WTC11 (cell line): ENCODE measurements around the gene BANF2. TPM values are rescaled to one million over a fixed set of nuclear protein-coding genes. Genes with fewer than 3 reads are reported as not detected.
A peak's percentile ranks its signal among the peaks of the same experiment; 100 is the strongest.

Experiments
- ATAC-seq: fragments of 200-7000 bp; cut with Tn5 transposase; 2 replicates; pipeline ENCODE4 v1.10.0; 2021; ENCODE audit warnings: mild to moderate bottlenecking, moderate library complexity
- CTCF ChIA-PET: fragments of 300-600 bp; sonication (Branson Sonifier 250); formaldehyde crosslinking; loops from one replicate; lab custom pipeline; 2021; ENCODE audit warnings: antibody characterized with exemption; lab: Charles Lee
- POLR2A ChIA-PET: fragments of 350-600 bp; sonication (Branson Sonifier 250); formaldehyde crosslinking; loops from one replicate; lab custom pipeline; 2021; ENCODE audit warnings: antibody characterized with exemption; lab: Charles Lee
- DNase-seq: peaks from one replicate; pipeline ENCODE4 v3.0.0; 2021; ENCODE audit warnings: low spot score
- H3K27ac Mint-ChIP-seq: 2 replicates; pipeline ENCODE4 v1.8.0; 2021; ENCODE audit warnings: mixed read lengths
- H3K27me3 Mint-ChIP-seq: 2 replicates; pipeline ENCODE4 v1.8.0; 2021; ENCODE audit warnings: low read depth, mild to moderate bottlenecking, moderate library complexity, mixed read lengths
- H3K36me3 Mint-ChIP-seq: 2 replicates; pipeline ENCODE4 v1.8.0; 2021; ENCODE audit warnings: mixed read lengths
- H3K4me1 Mint-ChIP-seq: 2 replicates; pipeline ENCODE4 v1.8.0; 2022; ENCODE audit warnings: mixed read lengths
- H3K4me3 Mint-ChIP-seq: 2 replicates; pipeline ENCODE4 v1.8.0; 2021; ENCODE audit warnings: mild to moderate bottlenecking, moderate library complexity, mixed read lengths
- H3K9me3 Mint-ChIP-seq: 2 replicates; pipeline ENCODE4 v1.8.0; 2021; ENCODE audit warnings: mixed read lengths
- AFF4 ChIP-seq: sonication (generic); formaldehyde crosslinking; IDR thresholded peaks from 2 replicates; pipeline ENCODE4 v1.8.1; 2023; ENCODE audit warnings: mild to moderate bottlenecking, missing genetic modification reagents, borderline replicate concordance
- ARID4B ChIP-seq: sonication (generic); formaldehyde crosslinking; IDR thresholded peaks from 2 replicates; pipeline ENCODE4 v1.8.0; 2023; ENCODE audit warnings: missing genetic modification reagents, mild to moderate bottlenecking, borderline replicate concordance
- ATF3 ChIP-seq: sonication (generic); formaldehyde crosslinking; conservative IDR thresholded peaks from 2 replicates; pipeline ENCODE4 v1.8.1; 2022; ENCODE audit warnings: mild to moderate bottlenecking, missing genetic modification reagents
- CREB1 ChIP-seq: sonication (generic); formaldehyde crosslinking; IDR thresholded peaks from 2 replicates; pipeline ENCODE4 v1.8.0; 2023; ENCODE audit warnings: mild to moderate bottlenecking, missing genetic modification reagents
- E2F1 ChIP-seq: sonication (generic); formaldehyde crosslinking; IDR thresholded peaks from 2 replicates; pipeline ENCODE4 v1.8.0; 2022; ENCODE audit warnings: mild to moderate bottlenecking, missing genetic modification reagents
- FOXJ3 ChIP-seq: sonication (generic); formaldehyde crosslinking; IDR thresholded peaks from 2 replicates; pipeline ENCODE4 v1.9.0; 2021; ENCODE audit warnings: missing genetic modification reagents, mild to moderate bottlenecking, borderline replicate concordance
- FOXP4 ChIP-seq: sonication (generic); formaldehyde crosslinking; IDR thresholded peaks from 2 replicates; pipeline ENCODE4 v1.8.0; 2022; ENCODE audit warnings: mild to moderate bottlenecking, missing genetic modification reagents
- GRHL2 ChIP-seq: fragments of 250-450 bp; sonication (Bioruptor Pico); IDR thresholded peaks from 2 replicates; pipeline ENCODE4 v1.8.0; 2022; ENCODE audit warnings: mild to moderate bottlenecking, moderate library complexity; ENCODE audit not compliant: insufficient replicate concordance, severe bottlenecking
- JUN ChIP-seq: sonication (generic); formaldehyde crosslinking; IDR thresholded peaks from 2 replicates; pipeline ENCODE4 v1.8.0; 2023; ENCODE audit warnings: mild to moderate bottlenecking, missing genetic modification reagents
- NR1H2 ChIP-seq: sonication (generic); formaldehyde crosslinking; IDR thresholded peaks from 2 replicates; pipeline ENCODE4 v1.9.0; 2021; ENCODE audit warnings: mild to moderate bottlenecking, moderate library complexity, missing genetic modification reagents
- NR3C1 ChIP-seq: sonication (generic); formaldehyde crosslinking; conservative IDR thresholded peaks from 2 replicates; pipeline ENCODE4 v1.8.1; 2023; ENCODE audit warnings: low read depth, mild to moderate bottlenecking, missing genetic modification reagents
- RELA ChIP-seq: sonication (generic); formaldehyde crosslinking; IDR thresholded peaks from 2 replicates; pipeline ENCODE4 v1.8.1; 2022; ENCODE audit warnings: missing genetic modification reagents, mild to moderate bottlenecking, borderline replicate concordance
- SOX15 ChIP-seq: fragments of 250-450 bp; sonication (Bioruptor Pico); IDR thresholded peaks from 2 replicates; pipeline ENCODE4 v1.9.0; 2021; ENCODE audit warnings: mild to moderate bottlenecking
- USF2 ChIP-seq: sonication (generic); formaldehyde crosslinking; IDR thresholded peaks from 2 replicates; pipeline ENCODE4 v1.8.1; 2023; ENCODE audit warnings: mild to moderate bottlenecking, missing genetic modification reagents, moderate library complexity
- ZBTB21 ChIP-seq: sonication (generic); formaldehyde crosslinking; IDR thresholded peaks from 2 replicates; pipeline ENCODE4 v1.8.1; 2023; ENCODE audit warnings: mild to moderate bottlenecking, missing genetic modification reagents, borderline replicate concordance
- ZNF317 ChIP-seq: sonication (generic); formaldehyde crosslinking; IDR thresholded peaks from 2 replicates; pipeline ENCODE4 v1.8.1; 2023; ENCODE audit warnings: low read depth, mild to moderate bottlenecking, moderate library complexity, missing genetic modification reagents, borderline replicate concordance
- total RNA-seq: library from RNA; stranded (reverse); gene quantifications from 3 replicates; pipeline ENCODE4 v1.2.3, GENCODE V29; 2021
- TF ChIP-seq, protein P1 (sequence below): sonication (generic); formaldehyde crosslinking; IDR thresholded peaks from 2 replicates; pipeline ENCODE4 v1.8.1; 2023; ENCODE audit warnings: mild to moderate bottlenecking, moderate library complexity, missing genetic modification reagents
- TF ChIP-seq, protein P2 (sequence below): sonication (generic); formaldehyde crosslinking; IDR thresholded peaks from 2 replicates; pipeline ENCODE4 v1.8.1; 2022; ENCODE audit warnings: mild to moderate bottlenecking, moderate library complexity, missing genetic modification reagents

BANF2 gene
- total RNA-seq, 1 experiment from 2014 or later: not detected

DNA sequence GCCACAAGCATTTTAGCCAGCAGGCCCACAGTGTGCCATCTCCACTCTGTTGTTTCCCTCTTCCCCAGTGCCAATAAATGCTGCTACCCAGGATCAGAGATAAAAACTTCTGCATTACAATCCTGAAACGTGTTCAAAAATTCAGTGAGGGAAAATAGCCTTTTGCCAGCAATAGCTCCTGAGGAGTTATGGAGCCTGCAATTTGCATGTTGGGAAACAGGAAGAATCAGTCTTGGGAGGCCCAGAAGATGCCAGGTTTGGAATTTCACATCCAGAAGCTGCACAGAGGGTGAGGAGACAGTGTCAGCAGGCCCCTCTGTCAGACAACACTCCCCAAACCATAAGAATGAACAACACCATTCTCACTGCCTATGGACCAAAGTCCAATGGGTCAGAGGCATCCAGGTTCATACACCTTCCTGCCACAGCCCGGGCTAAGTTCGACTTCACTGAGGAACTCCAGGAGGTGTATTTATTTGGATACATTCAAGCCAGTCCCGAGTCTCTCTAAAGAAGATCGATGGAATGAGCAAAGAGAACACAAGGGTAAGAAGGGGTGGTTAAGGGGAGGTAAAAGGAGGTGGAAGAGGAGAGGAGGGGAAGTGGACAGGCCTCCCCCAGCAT is 38.5 kb upstream of the BANF2 start:
- Mint-ChIP-seq H3K36me3 (peaks cover 44% of the 10 kb centered on the region), H3K9me3 (peaks cover 16% of the 10 kb centered on the region), H3K27ac (peak overlapping the region; percentile 51; the same call in 1 of the 2 replicates), H3K4me3 (no peak overlapping the region), H3K4me1 (peaks cover 67% of the 10 kb centered on the region), H3K27me3 (no peaks in the 10 kb centered on the region)
- POLR2A ChIA-PET: no interaction called here
- CTCF ChIA-PET: interaction anchor here (1.1 kb wide), 1 partner anchor 12 kb away, joined by 3 read pairs; no protein-coding TSS in a partner anchor
- no peak for ATAC-seq
- TF ChIP-seq FOXJ3 (no peak), ARID4B (no peak), NR1H2 (CRISPR knock-in tag) (no peak), RELA (CRISPR knock-in tag) (no peak), FOXP4 (CRISPR knock-in tag) (no peak), ZBTB21 (no peak), ATF3 (CRISPR knock-in tag) (no peak), USF2 (CRISPR knock-in tag) (no peak), NR3C1 (CRISPR knock-in tag) (no peak), GRHL2 (CRISPR knock-in tag) (no peak), CREB1 (no peak), E2F1 (CRISPR knock-in tag) (no peak), SOX15 (CRISPR knock-in tag) (no peak), ZNF317 (CRISPR knock-in tag) (no peak), AFF4 (CRISPR knock-in tag) (no peak), JUN (CRISPR knock-in tag) (no peak)
- TF ChIP-seq, protein P1, sequence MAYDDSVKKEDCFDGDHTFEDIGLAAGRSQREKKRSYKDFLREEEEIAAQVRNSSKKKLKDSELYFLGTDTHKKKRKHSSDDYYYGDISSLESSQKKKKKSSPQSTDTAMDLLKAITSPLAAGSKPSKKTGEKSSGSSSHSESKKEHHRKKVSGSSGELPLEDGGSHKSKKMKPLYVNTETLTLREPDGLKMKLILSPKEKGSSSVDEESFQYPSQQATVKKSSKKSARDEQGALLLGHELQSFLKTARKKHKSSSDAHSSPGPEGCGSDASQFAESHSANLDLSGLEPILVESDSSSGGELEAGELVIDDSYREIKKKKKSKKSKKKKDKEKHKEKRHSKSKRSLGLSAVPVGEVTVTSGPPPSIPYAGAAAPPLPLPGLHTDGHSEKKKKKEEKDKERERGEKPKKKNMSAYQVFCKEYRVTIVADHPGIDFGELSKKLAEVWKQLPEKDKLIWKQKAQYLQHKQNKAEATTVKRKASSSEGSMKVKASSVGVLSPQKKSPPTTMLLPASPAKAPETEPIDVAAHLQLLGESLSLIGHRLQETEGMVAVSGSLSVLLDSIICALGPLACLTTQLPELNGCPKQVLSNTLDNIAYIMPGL: no peak
- TF ChIP-seq, protein P2, sequence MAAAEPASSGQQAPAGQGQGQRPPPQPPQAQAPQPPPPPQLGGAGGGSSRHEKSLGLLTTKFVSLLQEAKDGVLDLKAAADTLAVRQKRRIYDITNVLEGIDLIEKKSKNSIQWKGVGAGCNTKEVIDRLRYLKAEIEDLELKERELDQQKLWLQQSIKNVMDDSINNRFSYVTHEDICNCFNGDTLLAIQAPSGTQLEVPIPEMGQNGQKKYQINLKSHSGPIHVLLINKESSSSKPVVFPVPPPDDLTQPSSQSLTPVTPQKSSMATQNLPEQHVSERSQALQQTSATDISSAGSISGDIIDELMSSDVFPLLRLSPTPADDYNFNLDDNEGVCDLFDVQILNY (CRISPR knock-in tag): no peak
- DNase-seq: no peak
